HG03575 (cell line): Measurements from ENCODE around the gene DENND6B.

Experiments used
- ATAC-seq: cut with Tn5 transposase; IDR thresholded peaks from one replicate; pipeline ENCODE4 v1.9.1; 2021; ENCODE audit not compliant: unreplicated experiment, insufficient number of reproducible peaks, low FRiP score; ENCODE audit errors: extremely low read depth

DENND6B gene

DNA sequence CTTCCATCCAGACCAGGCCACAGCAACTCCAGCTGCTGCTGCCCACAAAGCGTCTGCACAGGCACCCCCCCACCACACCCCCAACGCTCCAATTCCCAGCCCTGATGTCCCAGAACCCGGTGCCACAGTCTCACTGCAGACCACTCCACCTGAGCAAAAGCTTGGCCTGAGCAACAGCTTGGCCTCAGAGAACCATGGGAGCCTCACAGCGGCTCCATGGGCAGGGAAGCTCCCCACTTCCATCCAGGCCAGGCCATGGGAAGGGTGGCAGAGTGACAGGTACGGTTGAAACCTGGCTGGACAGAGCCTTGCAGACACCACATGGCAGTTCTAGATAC, 32.5 kb downstream of the DENND6B start:
- no peak for ATAC-seq

DNA sequence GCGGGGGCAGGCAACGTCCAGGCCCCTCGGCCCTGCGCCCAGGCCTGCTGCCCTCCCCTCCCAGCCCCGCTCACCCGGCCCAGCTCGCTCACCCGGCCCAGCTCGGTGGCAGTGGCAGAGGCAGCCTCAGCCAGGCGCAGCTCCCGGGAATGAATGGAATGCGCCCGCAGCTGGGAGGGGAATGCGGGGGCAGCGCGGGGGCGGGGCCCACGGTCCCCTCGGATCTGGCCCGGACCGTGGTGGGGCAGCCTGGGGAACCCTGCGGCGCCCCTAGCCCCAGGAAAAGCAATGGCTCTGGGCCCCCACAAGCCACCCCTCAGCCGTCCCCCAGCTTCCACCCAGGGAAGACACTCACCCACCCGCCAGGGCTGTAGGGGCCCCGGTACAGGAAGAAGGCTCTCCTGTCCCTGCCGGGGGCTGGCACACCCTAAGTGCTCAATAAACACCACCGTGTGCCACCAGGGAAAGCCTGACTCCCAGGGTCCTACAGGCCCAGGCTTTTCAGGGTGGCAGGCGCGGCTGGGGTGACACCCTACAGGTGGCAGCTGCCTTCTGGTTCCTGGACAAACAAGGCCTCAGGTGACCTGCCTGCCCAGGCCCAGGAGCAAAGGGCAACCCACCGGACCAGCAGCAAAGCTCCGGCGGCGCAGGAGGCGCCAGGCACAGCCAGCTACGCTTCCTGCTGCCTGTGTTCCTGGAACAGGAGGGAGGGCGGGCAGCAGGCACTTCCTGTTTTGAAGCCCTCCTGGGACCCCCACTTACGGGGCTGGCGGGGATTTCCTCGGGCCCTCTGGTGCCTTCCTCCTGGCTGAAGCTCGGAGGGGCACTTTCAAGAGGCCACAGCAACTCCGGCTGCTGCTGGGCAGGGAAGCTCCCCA, 33.1 kb downstream of the DENND6B start:
- no peak for ATAC-seq

DNA sequence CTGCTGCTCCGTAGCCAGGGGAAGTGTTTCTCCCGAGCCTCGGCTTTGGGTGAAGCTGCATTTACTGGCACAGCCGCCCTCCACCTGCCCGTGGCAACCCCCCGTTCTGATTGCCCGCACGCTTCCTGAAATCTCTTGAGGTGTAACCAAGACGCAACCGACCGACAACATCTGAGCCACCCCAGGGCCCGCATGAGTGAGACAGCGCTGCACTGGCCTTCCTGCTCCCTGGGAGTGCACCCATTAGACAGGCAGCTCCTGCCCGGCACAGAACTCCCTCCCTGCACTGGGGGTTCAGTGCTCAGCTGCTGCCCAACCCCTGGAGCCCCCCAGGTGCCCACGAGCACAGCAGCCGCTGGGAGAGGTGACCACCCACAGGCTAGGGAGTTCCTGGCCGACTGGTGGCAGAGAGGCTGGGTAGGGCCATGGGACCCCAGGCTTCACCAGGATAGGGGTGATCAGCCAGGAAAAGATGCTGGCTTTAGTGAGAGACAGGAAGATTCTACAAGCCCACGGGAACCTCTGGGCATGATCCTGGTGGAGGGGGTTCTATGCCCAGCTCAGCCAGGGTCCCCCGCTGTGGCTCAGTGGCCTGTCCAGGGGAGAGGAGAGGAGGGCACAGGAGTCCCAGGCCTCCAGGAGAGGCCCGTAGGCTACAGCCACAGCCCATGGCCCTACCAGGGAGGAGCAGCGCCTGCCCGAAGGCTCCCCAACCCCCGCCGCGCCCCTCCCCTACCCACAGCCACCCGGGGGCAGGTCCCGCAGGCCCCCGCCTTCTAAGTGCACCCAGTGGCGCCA, 34.0 kb downstream of the DENND6B start:
- no peak for ATAC-seq

DNA sequence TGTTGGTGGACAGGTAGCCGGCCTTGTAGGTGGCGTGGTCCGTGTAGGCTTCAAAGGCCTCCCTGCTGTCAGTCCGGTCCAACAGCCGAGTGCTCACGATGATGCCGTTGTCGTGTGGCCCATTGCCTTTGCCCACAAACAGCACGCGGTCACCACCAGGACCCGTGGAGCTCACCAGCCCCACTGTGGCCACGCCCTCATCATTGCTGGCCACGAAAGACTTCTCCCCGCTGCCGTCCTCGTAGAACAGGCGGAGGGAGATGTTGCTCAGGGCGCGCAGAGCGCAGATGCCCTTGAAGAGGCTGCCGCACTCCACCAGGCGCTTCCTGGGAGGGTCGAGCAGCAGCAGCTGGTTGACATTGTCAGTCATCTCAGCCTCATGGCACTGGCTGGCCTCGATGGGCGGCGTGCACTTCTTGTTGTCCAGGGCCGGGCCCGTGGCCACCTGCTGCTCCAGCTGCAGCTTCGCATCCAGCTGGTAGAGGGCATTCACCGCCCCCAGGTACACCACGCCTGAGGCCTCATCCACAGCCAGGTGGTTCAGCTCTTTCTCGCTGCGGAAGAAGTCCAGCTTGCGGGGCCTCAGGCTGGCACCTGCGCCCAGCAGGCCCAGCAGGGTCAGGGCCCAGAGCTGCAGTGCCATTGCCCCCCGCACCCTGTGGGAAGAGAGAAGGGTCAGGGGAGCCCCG, 36.7 kb downstream of the DENND6B start:
- no peak for ATAC-seq

DNA sequence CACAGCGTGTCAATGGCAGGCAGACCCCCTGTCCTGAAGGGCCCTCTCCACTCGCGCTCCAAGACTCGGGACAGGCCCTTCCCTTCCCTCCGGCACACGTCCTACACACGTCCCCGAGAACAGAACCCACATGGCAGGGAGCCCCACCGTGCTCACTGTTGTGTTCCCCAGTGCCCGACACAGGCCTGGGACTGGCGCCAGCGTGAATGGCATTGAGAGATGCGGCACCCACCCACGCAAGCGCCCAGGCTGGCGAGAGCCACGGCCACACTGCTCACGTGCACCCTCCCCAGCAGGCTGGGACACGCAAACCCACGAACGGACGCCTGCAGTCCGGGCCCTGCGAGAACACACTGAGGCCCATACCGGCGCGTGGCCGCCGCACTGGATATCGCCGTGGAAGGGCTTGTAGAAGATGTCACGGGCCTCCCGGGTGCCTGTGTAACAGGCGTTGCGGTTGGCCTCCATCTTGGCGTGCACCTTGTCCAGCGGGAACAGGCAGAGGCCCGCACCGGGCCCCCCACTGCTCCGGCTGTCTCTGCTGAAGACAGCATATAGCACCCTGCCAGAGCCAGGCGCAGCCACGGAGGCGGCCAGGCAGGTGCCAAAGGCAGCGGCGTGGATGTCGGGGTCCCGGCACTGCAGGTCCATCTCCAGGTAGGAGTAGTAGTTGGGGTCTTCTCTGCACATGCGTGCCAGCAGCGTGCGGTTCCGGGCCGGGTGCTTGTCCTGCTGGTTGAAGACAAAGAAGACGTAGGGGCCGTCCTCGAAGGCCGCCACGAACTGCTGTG, 37.5 kb downstream of the DENND6B start:
- no peak for ATAC-seq

- ATAC-seq = no peak
These were observed 39.1 kb downstream of the DENND6B start for GRCh38 chr22:50287731-50288130.

- ATAC-seq = no peak
These were observed 40.0 kb downstream of the DENND6B start for GRCh38 chr22:50286701-50287318.

- ATAC-seq = no peak
These were observed 40.5 kb downstream of the DENND6B start for GRCh38 chr22:50286275-50286674.

DNA sequence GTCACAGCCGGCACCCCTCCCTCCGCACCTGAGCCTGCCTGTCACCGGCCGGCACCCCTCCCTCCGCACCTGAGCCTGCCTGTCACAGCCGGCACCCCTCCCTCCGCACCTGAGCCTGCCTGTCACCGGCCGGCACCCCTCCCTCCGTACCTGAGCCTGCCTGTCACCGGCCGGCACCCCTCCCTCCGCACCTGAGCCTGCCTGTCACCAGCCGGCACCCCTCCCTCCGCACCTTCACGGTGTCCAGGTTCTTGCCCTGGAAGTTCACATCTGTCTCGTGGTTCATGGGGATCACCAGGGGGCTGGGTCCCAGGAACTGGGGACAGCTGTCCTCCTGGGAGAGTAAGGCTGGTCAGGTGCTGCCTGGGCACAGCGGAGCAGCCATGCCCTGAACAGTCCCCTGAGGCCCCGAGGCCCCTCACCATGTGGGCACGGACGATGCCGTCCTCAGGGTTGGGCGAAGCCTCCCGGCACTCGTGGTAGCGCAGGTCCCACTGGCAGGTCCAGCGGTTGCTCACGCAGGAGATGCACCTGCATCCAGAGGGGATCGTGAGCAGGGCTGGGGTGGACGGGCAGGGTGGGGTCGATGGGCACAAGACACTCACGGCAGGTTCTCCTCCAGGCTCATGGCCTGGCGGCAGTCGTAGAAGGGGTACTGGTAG, 41.1 kb downstream of the DENND6B start:
- no peak for ATAC-seq

GRCh38 chr22:50284479-50284878, 42.3 kb downstream of the DENND6B start:
- ATAC-seq = no peak

- ATAC-seq = no peak
These were observed 43.0 kb downstream of the DENND6B start for GRCh38 chr22:50283821-50284220.

GRCh38 chr22:50282361-50283155, 44.3 kb downstream of the DENND6B start:
- ATAC-seq = no peak

GRCh38 chr22:50281957-50282356, 44.9 kb downstream of the DENND6B start:
- ATAC-seq = no peak

DNA sequence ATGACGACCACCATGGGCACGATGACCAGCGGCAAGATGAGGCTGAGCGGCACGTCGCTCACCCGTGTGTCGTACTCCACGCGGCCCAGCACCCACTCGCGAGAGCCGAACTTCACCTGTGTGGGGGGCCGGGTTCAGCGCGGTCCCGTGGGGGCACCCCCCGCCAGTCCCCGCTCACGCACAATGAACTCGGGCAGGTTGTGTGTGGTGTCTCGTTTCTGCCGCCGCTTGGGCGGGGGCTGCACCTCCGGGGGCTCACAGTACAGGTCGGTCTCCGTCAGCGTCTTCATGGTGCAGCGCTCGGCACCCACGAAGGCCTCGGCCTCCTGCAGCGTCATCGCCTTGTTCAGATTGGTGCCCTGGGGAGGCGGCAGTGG, 45.4 kb downstream of the DENND6B start:
- ATAC-seq = no peak

DNA sequence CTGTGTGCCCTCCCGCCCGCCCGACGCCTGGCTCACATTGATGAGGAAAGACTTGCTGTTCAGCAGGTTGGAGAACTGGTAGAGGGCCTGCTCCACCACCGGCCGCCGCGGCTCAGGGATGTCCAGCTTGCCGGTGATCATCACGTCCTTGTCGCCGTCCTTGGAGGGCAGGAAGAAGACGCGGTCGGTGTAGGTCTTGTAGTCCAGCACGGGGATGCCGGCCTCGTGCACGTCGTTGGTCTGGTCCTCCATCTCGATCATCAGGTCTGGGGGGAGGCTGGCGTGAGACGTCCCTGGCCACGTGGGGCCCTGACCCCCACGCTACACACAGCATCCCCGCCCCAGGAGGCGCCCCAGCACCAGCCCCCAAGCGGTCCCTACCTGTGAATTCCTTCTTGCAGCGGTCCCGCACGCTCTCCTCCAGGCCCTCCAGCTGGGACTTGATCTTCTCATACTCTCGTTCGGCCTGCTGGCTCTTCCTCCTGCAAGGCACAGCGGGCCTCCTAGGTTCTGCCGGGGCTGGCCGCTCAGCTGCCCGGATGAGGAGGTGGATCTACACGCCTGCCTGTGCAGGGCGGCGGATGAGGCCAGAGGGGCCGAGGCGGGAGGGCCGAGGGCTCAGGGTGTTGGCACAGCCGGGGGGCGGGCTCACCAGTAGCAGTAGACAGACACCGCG, 46.0 kb downstream of the DENND6B start:
- no peak for ATAC-seq

DNA sequence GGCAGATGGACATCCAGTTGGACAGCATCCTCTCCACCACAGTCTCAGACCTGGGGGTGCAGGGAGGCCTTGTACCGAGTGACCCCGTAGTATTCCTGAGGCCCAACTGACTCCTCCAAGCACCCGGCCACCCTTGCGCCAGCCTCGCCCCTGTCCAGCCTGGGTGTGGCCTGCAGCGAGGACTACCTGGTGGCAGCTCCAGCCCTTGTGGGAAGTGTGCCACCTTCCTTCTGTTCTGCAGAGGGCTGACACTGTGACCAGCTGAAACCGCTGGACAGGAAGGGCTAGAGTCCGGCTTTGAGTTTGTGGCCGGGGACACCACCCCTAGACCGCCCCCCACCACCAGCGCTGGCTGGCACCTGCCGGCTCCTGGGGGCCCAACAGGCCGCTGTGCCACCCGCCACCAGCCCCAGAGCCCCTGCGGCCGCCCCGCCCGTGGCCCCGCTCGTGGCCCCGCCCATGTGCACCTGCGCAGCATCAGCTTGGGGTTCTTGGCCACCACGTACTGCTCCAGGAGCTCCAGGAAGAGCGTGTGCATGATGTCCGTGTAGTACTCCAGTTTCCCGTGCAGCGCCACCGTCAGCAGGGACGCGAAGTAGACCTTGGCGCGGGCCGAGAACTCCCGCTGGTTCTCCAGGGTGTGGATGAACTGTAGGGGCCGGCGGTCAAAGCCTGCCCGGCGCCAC, 46.6 kb downstream of the DENND6B start:
- ATAC-seq = no peak
